ENCODE data around the gene GSPT1. TPM values are rescaled to one million over a fixed set of nuclear protein-coding genes. Genes with fewer than 3 reads are reported as not detected.

The GSPT1 gene
- total and polyA plus RNA-seq, 9 of the 15 experiments (the other 6 are each of a cell fraction or from before 2014, with no cell fraction given) = 63.8 to 269 (median 148) TPM

DNA sequence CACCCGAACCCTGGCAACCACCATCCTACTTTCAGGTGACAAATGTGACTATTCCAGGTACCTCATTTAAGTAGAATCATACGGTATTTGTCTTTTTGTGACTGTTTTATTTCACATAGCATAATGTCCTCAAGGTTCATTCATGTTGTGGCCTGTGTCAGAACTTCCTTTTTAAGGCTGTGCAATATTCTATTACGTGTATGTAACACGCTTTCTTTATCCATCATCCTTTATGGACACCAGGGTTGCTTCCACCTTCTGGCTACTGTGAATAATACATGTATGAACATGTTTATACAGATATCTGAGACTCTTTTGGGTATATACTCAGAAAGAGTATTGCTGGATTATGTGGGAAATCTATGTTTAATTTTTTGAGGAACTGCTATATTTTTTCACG, 35.7 kb downstream of the GSPT1 start:
- Histone ChIP-seq H3K27ac (ENCODE audit: extremely low read depth, low read depth, low read length) (no peak overlapping the region), H3K9ac (ENCODE audit: insufficient read depth in 1 of 2, low read depth in 2 of 2, low read length in 2 of 2) (no peak overlapping the region), H3K79me2 (ENCODE audit: control insufficient read depth, insufficient read depth, low read length) (0 out of 3 replicates have a peak, but pooled peaks cover 5% of the 10 kb centered on the region), H3K4me1 (replicated peaks in 1 of 2; ENCODE audit: control insufficient read depth in 2 of 2, insufficient read depth in 2 of 2, low read length in 2 of 2) (no peaks in the 10 kb centered on the region), H4K20me1 (replicated peaks; ENCODE audit: control insufficient read depth, insufficient read depth, low read length) (no peaks in the 10 kb centered on the region), H3K4me3 (no peak overlapping the region), H2AFZ (ENCODE audit: low read depth, low read length) (no peak overlapping the region), H3K27me3 (ENCODE audit: control insufficient read depth in 2 of 2, insufficient read depth in 2 of 2, low read length in 2 of 2) (no peaks in the 10 kb centered on the region), H3K36me3 (ENCODE audit: control insufficient read depth, insufficient read depth, low read length) (peaks cover 83% of the 10 kb centered on the region), H3K9me3 (replicated peaks; ENCODE audit: control insufficient read depth, insufficient read depth, low read depth, low read length) (no peaks in the 10 kb centered on the region), H3K9me1 (ENCODE audit: control insufficient read depth, insufficient read depth, low read length) (no peaks in the 10 kb centered on the region), H3K4me2 (ENCODE audit: insufficient read depth, low read length) (no peak overlapping the region)
- DNase-seq (ENCODE audit: extremely low read depth in 1 of 4, low spot score in 3 of 4) (no peak), FAIRE-seq (no peak), ATAC-seq (no peak)
- 94% methylated on average over 5 of the region's 5 CpGs for WGBS (ENCODE audit: insufficient coverage, low coverage, missing lambda C conversion rate)
- TF ChIP-seq BRD4 (IDR thresholded peaks at IDR 0.05) = no peak
- TF ChIP-seq SETDB1 (IDR thresholded peaks at IDR 0.05; ENCODE audit: low read length) = no peak
- no peak for TF ChIP-seq CEBPB (tag; IDR thresholded peaks at IDR 0.05)
- TF ChIP-seq, protein P1, sequence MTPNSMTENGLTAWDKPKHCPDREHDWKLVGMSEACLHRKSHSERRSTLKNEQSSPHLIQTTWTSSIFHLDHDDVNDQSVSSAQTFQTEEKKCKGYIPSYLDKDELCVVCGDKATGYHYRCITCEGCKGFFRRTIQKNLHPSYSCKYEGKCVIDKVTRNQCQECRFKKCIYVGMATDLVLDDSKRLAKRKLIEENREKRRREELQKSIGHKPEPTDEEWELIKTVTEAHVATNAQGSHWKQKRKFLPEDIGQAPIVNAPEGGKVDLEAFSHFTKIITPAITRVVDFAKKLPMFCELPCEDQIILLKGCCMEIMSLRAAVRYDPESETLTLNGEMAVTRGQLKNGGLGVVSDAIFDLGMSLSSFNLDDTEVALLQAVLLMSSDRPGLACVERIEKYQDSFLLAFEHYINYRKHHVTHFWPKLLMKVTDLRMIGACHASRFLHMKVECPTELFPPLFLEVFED (CRISPR knock-in tag; conservative IDR thresholded peaks at IDR 0.05) = no peak
- TF ChIP-seq CXXC5 (CRISPR knock-in tag; IDR thresholded peaks at IDR 0.05) = no peak
- ChIA-PET POLR2A (interaction anchor here (1.3 kb wide), 1 partner anchor 11 kb away, joined by 3 read pairs; no protein-coding TSS in a partner anchor), CTCF (ENCODE audit: low intra/inter-chr PET ratio) (no interaction called here)
- in situ Hi-C loops (cut with MboI) = no loop called here
- BruUV-seq (replicated peaks) = TSS peak; percentile 10
- intact Hi-C loops (cut with micrococcal nuclease) = no loop called here

DNA sequence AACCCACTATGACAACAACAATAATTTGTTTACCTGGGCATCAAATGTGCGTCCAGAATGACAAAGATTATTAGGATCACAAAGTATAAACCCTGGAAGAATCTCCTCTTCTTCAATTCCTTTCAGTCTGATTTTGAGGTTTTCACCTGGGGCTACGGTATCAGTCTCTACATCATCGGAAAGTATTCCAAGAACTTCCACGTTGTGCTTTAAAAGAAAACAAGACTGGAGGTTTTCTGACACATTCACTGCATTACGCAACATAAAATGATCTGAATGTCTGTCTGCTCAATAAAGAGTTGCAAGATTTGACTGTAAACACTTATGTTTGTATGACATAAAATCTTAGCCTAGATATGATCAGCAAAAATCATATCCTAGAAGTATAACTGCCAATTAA, 38.4 kb downstream of the GSPT1 start:
- no peak for DNase-seq (ENCODE audit: extremely low read depth in 1 of 4, low spot score in 3 of 4)
- Histone ChIP-seq H2AFZ (ENCODE audit: low read depth, low read length) (no peak overlapping the region), H3K9me1 (ENCODE audit: control insufficient read depth, insufficient read depth, low read length) (no peaks in the 10 kb centered on the region), H3K36me3 (ENCODE audit: control insufficient read depth, insufficient read depth, low read length) (peaks cover 89% of the 10 kb centered on the region), H3K79me2 (ENCODE audit: control insufficient read depth, insufficient read depth, low read length) (peaks cover 4% of the 10 kb centered on the region; the same call in 1 of the 3 replicates), H3K9ac (ENCODE audit: insufficient read depth in 1 of 2, low read depth in 2 of 2, low read length in 2 of 2) (no peak overlapping the region), H3K4me2 (ENCODE audit: insufficient read depth, low read length) (no peak overlapping the region), H3K27me3 (ENCODE audit: control insufficient read depth in 2 of 2, insufficient read depth in 2 of 2, low read length in 2 of 2) (no peaks in the 10 kb centered on the region), H3K27ac (ENCODE audit: extremely low read depth, low read depth, low read length) (no peak overlapping the region), H3K4me3 (no peak overlapping the region), H3K9me3 (replicated peaks; ENCODE audit: control insufficient read depth, insufficient read depth, low read depth, low read length) (no peaks in the 10 kb centered on the region), H3K4me1 (replicated peaks in 1 of 2; ENCODE audit: control insufficient read depth in 2 of 2, insufficient read depth in 2 of 2, low read length in 2 of 2) (no peaks in the 10 kb centered on the region), H4K20me1 (replicated peaks; ENCODE audit: control insufficient read depth, insufficient read depth, low read length) (no peaks in the 10 kb centered on the region)
- intact Hi-C loops (cut with micrococcal nuclease) = no loop called here
- ChIA-PET POLR2A (interaction anchor here (0.8 kb wide), 1 partner anchor 28 kb away, joined by 3 read pairs; no protein-coding TSS in a partner anchor), CTCF (ENCODE audit: low intra/inter-chr PET ratio) (no interaction called here)
- no peak for FAIRE-seq
- 89% methylated on average over 5 of the region's 5 CpGs for WGBS (ENCODE audit: insufficient coverage, low coverage, missing lambda C conversion rate)
- BruUV-seq (replicated peaks) = no TSS peak
- in situ Hi-C loops (cut with MboI) = no loop called here
- ATAC-seq = no peak
- TF ChIP-seq, protein P2, sequence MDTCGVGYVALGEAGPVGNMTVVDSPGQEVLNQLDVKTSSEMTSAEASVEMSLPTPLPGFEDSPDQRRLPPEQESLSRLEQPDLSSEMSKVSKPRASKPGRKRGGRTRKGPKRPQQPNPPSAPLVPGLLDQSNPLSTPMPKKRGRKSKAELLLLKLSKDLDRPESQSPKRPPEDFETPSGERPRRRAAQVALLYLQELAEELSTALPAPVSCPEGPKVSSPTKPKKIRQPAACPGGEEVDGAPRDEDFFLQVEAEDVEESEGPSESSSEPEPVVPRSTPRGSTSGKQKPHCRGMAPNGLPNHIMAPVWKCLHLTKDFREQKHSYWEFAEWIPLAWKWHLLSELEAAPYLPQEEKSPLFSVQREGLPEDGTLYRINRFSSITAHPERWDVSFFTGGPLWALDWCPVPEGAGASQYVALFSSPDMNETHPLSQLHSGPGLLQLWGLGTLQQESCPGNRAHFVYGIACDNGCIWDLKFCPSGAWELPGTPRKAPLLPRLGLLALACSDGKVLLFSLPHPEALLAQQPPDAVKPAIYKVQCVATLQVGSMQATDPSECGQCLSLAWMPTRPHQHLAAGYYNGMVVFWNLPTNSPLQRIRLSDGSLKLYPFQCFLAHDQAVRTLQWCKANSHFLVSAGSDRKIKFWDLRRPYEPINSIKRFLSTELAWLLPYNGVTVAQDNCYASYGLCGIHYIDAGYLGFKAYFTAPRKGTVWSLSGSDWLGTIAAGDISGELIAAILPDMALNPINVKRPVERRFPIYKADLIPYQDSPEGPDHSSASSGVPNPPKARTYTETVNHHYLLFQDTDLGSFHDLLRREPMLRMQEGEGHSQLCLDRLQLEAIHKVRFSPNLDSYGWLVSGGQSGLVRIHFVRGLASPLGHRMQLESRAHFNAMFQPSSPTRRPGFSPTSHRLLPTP (IDR thresholded peaks at IDR 0.05; ENCODE audit: borderline replicate concordance, extremely low read depth, insufficient read length) = no peak
- TF ChIP-seq MTA3 (IDR thresholded peaks at IDR 0.05; ENCODE audit: borderline replicate concordance) (no peak), RCOR1 (IDR thresholded peaks at IDR 0.05; ENCODE audit: borderline replicate concordance in 1 of 2, low read depth in 2 of 2, low read length in 2 of 2) (no peak), MXI1 (IDR thresholded peaks at IDR 0.05; ENCODE audit: low read depth, low read length) (no peak), NUFIP1 (IDR thresholded peaks at IDR 0.05; ENCODE audit: partially characterized antibody) (no peak), CEBPB (tag; IDR thresholded peaks at IDR 0.05) (peak; percentile 74), NR1H2 (CRISPR knock-in tag; IDR thresholded peaks at IDR 0.05) (no peak), ESRRA (IDR thresholded peaks at IDR 0.05; ENCODE audit: borderline replicate concordance, low read depth) (no peak)

Data from K562 (cell line).